HepG2 (cell line): ENCODE measurements around the gene RARRES1. TPM values are rescaled to one million over a fixed set of nuclear protein-coding genes. Genes with fewer than 3 reads are reported as not detected.

Source experiments
- ARNT2 ChIP-seq: sonication (generic); formaldehyde crosslinking; IDR thresholded peaks from 2 replicates; pipeline ENCODE4 v1.8.0; 2022; ENCODE audit warnings: mild to moderate bottlenecking, low read depth, missing genetic modification reagents, moderate library complexity
- DMAP1 ChIP-seq: IDR thresholded peaks from 2 replicates; pipeline ENCODE4 v1.6.1; 2016
- FOXA1 ChIP-seq, 2 experiments: fragments of 450-650 bp in 1 of 2; sonication (generic) in 1 of 2; formaldehyde crosslinking in 1 of 2; IDR thresholded peaks; 2 replicates each; pipeline versions ENCODE4 v1.4.0 to v1.6.1; 2016 to 2020; ENCODE audit warnings: missing genetic modification reagents in 1 of 2
- FOXJ3 ChIP-seq: sonication (generic); formaldehyde crosslinking; IDR thresholded peaks from 2 replicates; pipeline ENCODE4 v1.4.0; 2020; ENCODE audit warnings: missing genetic modification reagents, mild to moderate bottlenecking, borderline replicate concordance
- PPARG ChIP-seq: conservative IDR thresholded peaks from 2 replicates; pipeline ENCODE4 v1.6.1; 2016; ENCODE audit warnings: missing biosample characterization, missing genetic modification reagents
- TFDP1 ChIP-seq: IDR thresholded peaks from 2 replicates; pipeline ENCODE4 v1.6.1; 2016; ENCODE audit warnings: missing compliant biosample characterization, missing genetic modification reagents, borderline replicate concordance
- ZBTB37 ChIP-seq: sonication (generic); formaldehyde crosslinking; IDR thresholded peaks from 2 replicates; pipeline ENCODE4 v1.4.0; 2020; ENCODE audit warnings: mild to moderate bottlenecking, missing genetic modification reagents
- ZNF124 ChIP-seq: sonication (generic); formaldehyde crosslinking; IDR thresholded peaks from 2 replicates; pipeline ENCODE4 v1.4.0; 2020; ENCODE audit warnings: missing genetic modification reagents
- ZNF503 ChIP-seq: sonication (generic); formaldehyde crosslinking; IDR thresholded peaks from 2 replicates; pipeline ENCODE4 v1.4.0; 2020; ENCODE audit warnings: missing genetic modification reagents
- ZNF605 ChIP-seq: sonication (generic); formaldehyde crosslinking; IDR thresholded peaks from 2 replicates; pipeline ENCODE4 v1.8.0; 2022; ENCODE audit warnings: mild to moderate bottlenecking, missing genetic modification reagents
- ZNF629 ChIP-seq: sonication (generic); formaldehyde crosslinking; conservative IDR thresholded peaks from 2 replicates; pipeline ENCODE4 v1.5.0; 2020; ENCODE audit warnings: missing genetic modification reagents
- ZNF891 ChIP-seq: sonication (generic); formaldehyde crosslinking; IDR thresholded peaks from 2 replicates; pipeline ENCODE4 v1.5.0; 2020; ENCODE audit warnings: mild to moderate bottlenecking, missing genetic modification reagents
- ZSCAN9 ChIP-seq: IDR thresholded peaks from 2 replicates; pipeline ENCODE4 v1.6.1; 2016; ENCODE audit warnings: borderline replicate concordance
- polyA plus RNA-seq, 8 experiments: library from polyadenylated mRNA; depleted of rRNA in 3 of 8; stranded (reverse) in 7 of 8; unstranded in 1 of 8; fragments of >200 nt; fragmentation: Illumina TruSeq in 4 of 8; extraction: Trizol in 4 of 8; gene quantifications; 2 replicates each; pipeline versions ENCODE4 v1.2.1 to v1.2.3, GENCODE V29; 2011 to 2016; ENCODE audit warnings: low read depth in 4 of 8, missing spikeins in 1 of 8, mixed read lengths in 1 of 8; ENCODE audit not compliant: insufficient read depth in 1 of 8
- total RNA-seq, 5 experiments: library from RNA; depleted of rRNA; stranded (reverse); fragments of >200 nt; fragmentation: Illumina TruSeq; extraction: Trizol; gene quantifications; 2 replicates each; pipeline ENCODE4 v1.2.3, GENCODE V29; 2016; ENCODE audit warnings: low read depth in 1 of 5

RARRES1 gene
- total and polyA plus RNA-seq, 2 of the 13 experiments (the other 11 are each of a cell fraction or from before 2014, with no cell fraction given) = not detected

GRCh38 chr3:158768881-158769543 lies 36.8 kb upstream of the RARRES1 start (continued):
- TF ChIP-seq ZSCAN9 (CRISPR knock-in tag) = no peak
- no peak for TF ChIP-seq PPARG
- no peak for TF ChIP-seq FOXA1 (IDR thresholded peaks at IDR 0.05)
- peak; percentile 33; the same call in 1 of the 2 replicates for TF ChIP-seq FOXA1 (CRISPR knock-in tag; IDR thresholded peaks at IDR 0.05)
- TF ChIP-seq FOXJ3 = peak; percentile 19; the same call in 1 of the 2 replicates
- TF ChIP-seq ZBTB37 (CRISPR knock-in tag) = no peak
- no peak for TF ChIP-seq ZNF891
- TF ChIP-seq ZNF503 (CRISPR knock-in tag) = peak; percentile 48; the same call in 1 of the 2 replicates
- TF ChIP-seq ZNF124 (CRISPR knock-in tag) = 0 out of 2 replicates have a peak, but pooled peaks have one; percentile 32
- no peak for TF ChIP-seq TFDP1 (CRISPR knock-in tag)
- no peak for TF ChIP-seq ARNT2 (CRISPR knock-in tag)
- no peak for TF ChIP-seq ZNF629 (CRISPR knock-in tag)
- no peak for TF ChIP-seq DMAP1 (CRISPR knock-in tag)
- TF ChIP-seq ZNF605 (CRISPR knock-in tag) = no peak
